Measurements from ENCODE around the gene C5AR2.
A peak's percentile ranks its signal among the peaks of the same experiment; 100 is the strongest.
"Not testable (repeated sequence)": the region's sequence is repeated elsewhere in the genome, so short reads cannot be mapped to it uniquely, and the experiment has no call there.

C5AR2 gene

DNA sequence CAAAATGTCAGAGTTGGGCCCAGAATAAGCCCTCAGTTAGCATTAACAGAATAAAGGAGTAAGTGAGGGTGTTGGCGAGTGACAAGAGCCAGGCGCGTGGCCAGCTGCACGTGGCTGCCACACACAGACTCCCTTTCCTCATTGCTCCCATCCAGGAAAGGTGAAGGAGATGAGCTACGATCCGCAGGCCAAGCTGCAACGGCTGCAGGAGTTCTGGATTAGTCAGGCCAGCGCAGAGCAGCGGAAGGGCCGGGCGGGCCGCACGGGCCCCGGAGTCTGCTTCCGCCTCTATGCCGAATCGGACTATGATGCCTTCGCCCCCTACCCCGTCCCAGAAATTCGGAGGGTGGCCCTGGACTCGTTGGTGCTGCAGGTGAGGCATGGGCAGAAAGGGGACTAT is 30.3 kb downstream of the C5AR2 start:
- Mint-ChIP-seq H3K27me3 (ENCODE audit: low read depth, poor library complexity) (no peaks in the 10 kb centered on the region), H3K4me1 (no peaks in the 10 kb centered on the region)

DNA sequence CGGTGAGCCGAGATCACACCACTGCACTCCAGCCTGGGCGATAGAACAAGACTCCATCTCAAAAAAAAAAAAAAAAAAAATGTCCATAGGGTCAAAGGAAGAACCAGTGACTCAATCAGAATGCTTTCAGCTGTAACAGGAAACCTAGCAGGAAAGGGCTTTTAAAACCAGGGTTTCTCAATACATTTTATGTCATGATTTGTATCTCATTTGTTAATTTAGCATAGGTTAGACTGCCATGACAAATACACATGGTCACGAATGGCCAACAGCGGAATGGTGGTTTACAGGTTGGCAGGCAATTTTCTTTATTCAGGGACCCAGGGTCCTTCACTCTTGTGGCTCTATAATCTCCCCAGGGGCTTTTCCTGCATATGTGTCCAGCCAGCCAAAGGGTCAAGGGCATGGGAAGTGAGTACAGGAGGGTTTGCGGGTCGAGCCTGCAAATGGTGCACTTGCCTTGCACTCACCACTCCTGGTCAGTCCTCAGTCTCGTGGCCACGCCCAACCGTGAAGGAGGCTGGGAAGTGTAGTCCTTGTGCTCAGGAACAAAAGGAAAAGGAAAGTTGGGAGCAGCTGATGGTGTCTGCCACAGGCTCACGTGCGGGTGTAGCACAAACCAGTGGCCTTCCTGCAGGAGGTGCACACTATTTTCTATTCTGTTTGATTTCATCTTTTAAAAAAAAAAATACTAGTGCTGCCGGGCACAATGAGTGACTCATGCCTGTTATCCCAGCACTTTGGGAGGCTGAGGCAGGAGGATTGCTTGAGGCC is 32.0 kb downstream of the C5AR2 start:
- Mint-ChIP-seq H3K4me1 (no peaks in the 10 kb centered on the region), H3K36me3 (ENCODE audit: low read depth) (peaks cover 49% of the 10 kb centered on the region), H3K4me3 (no peak overlapping the region), H3K9me3 (no peaks in the 10 kb centered on the region), H3K27me3 (ENCODE audit: low read depth, poor library complexity) (no peaks in the 10 kb centered on the region), H3K27ac (no peak overlapping the region)
- TF ChIP-seq, protein P1, sequence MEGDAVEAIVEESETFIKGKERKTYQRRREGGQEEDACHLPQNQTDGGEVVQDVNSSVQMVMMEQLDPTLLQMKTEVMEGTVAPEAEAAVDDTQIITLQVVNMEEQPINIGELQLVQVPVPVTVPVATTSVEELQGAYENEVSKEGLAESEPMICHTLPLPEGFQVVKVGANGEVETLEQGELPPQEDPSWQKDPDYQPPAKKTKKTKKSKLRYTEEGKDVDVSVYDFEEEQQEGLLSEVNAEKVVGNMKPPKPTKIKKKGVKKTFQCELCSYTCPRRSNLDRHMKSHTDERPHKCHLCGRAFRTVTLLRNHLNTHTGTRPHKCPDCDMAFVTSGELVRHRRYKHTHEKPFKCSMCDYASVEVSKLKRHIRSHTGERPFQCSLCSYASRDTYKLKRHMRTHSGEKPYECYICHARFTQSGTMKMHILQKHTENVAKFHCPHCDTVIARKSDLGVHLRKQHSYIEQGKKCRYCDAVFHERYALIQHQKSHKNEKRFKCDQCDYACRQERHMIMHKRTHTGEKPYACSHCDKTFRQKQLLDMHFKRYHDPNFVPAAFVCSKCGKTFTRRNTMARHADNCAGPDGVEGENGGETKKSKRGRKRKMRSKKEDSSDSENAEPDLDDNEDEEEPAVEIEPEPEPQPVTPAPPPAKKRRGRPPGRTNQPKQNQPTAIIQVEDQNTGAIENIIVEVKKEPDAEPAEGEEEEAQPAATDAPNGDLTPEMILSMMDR (IDR thresholded peaks at IDR 0.05) = no peak
- no peak for DNase-seq

More for the DNA sequence above, 30.3 kb downstream of the C5AR2 start:
- Mint-ChIP-seq H3K9me3 (no peaks in the 10 kb centered on the region), H3K27ac (no peak overlapping the region), H3K36me3 (ENCODE audit: low read depth) (peaks cover 63% of the 10 kb centered on the region), H3K4me3 (no peak overlapping the region)
- no peak for DNase-seq
- TF ChIP-seq, protein P1 (IDR thresholded peaks at IDR 0.05) = no peak

DNA sequence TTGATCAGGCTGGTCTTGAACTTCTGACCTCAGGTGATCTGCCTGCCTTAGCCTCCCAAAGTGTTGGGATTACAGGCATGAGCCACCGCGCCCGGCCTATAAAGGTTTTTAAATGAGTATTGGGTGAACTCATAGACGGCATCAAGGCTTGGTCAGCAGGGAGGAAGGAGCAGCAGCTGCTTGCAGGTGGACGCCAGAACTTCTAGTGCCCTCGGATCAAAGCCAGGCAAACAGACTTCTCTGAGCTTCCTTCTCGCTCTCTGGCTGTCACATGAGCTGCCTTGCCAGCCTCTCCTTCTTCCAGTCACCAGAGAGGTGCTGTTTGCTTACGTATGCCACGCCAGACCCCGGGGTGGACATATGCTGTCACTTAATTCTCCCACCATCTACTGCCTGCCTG is 33.5 kb downstream of the C5AR2 start:
- not testable (repeated sequence) for H3K9me3 Mint-ChIP-seq; H3K4me1 Mint-ChIP-seq; H3K27me3 Mint-ChIP-seq (ENCODE audit: low read depth, poor library complexity); H3K27ac Mint-ChIP-seq; H3K4me3 Mint-ChIP-seq; DNase-seq
- H3K36me3 Mint-ChIP-seq (ENCODE audit: low read depth) = peaks cover 50% of the 10 kb centered on the region

DNA sequence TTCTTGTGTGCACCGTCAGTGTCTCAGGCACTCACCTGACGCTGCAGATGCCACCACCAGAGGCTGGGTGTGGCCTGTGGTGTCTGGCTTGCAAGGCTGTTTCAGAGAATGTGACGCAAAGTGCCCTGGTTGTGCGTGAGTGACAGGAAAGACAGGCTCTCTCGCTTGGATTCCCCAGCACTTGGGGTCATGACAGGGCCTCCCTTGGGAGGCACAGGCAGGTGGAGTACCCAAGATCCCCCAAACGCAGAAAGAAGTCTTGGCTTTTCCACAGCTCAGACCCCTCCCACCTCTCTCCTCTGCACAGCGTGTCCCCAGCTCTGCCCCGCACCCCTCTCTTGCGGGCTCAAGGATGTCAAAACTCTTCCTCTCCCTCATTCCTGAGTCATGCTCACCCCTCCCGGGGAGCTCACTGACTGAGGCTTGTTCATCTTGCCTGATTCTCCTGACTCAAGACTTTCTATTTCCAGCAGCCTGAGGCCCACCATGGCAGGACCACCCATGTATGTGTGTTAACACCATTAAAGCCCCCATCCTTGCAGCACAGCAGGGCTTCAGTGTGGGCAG is 38.2 kb downstream of the C5AR2 start:
- Mint-ChIP-seq H3K27me3 (ENCODE audit: low read depth, poor library complexity) (peaks cover 2% of the 10 kb centered on the region), H3K4me3 (no peak overlapping the region), H3K4me1 (no peaks in the 10 kb centered on the region), H3K27ac (peak overlapping the region; percentile 56), H3K36me3 (ENCODE audit: low read depth) (peaks cover 28% of the 10 kb centered on the region), H3K9me3 (no peaks in the 10 kb centered on the region)
- no peak for DNase-seq
- TF ChIP-seq, protein P1 (IDR thresholded peaks at IDR 0.05) = no peak

DNA sequence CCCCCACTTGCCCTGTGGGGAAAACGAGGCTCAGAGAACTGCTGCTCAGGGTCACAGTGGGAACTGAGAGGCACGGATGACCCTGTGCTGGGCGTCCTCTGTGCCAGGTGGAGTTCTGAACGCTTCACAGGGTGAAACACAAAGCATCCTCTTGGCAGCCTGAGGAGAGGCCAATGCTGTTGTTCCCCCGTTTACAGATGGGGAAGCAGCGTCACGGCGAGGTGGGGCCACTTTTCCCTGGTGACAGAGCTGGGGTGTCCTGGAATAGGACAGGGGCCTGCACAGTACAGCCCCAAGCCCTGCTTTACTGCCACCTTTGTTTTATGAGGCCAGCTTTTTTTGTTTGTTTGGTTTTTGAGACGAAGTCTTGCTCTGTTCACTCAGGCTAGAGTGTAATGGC is 39.3 kb downstream of the C5AR2 start:
- no peak overlapping the region for H3K27ac Mint-ChIP-seq
- peaks cover 22% of the 10 kb centered on the region for H3K36me3 Mint-ChIP-seq (ENCODE audit: low read depth)
- no peak overlapping the region for H3K4me3 Mint-ChIP-seq
- H3K9me3 Mint-ChIP-seq = no peaks in the 10 kb centered on the region
- DNase-seq = no peak
- H3K27me3 Mint-ChIP-seq (ENCODE audit: low read depth, poor library complexity) = peaks cover 2% of the 10 kb centered on the region
- no peaks in the 10 kb centered on the region for H3K4me1 Mint-ChIP-seq
- TF ChIP-seq, protein P1 (IDR thresholded peaks at IDR 0.05) = no peak

DNA sequence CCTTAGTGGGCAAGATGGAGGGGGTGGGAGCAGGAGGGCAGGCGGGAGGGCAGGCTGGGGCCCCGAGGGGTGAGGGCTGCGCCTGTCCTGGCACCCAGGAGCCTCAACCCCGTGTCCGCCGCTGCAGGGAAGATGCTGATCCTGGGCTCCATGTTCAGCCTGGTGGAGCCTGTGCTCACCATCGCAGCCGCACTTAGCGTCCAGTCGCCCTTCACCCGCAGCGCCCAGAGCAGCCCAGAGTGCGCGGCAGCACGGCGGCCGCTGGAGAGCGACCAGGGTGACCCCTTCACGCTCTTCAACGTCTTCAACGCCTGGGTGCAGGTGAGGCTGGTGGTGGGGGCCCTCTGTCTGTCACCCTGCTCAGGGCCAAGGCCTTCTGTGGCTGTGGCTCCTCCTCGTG is 40.6 kb downstream of the C5AR2 start:
- Mint-ChIP-seq H3K27me3 (ENCODE audit: low read depth, poor library complexity) (peaks cover 2% of the 10 kb centered on the region), H3K27ac (no peak overlapping the region), H3K36me3 (ENCODE audit: low read depth) (peaks cover 13% of the 10 kb centered on the region), H3K9me3 (no peaks in the 10 kb centered on the region), H3K4me3 (no peak overlapping the region), H3K4me1 (no peaks in the 10 kb centered on the region)
- DNase-seq = no peak
- TF ChIP-seq, protein P1 (IDR thresholded peaks at IDR 0.05) = no peak

All from nephron progenitor cell (in vitro differentiated cells).